SK-N-MC (cell line): ENCODE results near the gene GJC1.

Source experiments
- EZH2 ChIP-seq: fragments of 200-600 bp; sonication (generic); IDR thresholded peaks from one replicate; pipeline ENCODE4 v1.6.1; 2017; ENCODE audit warnings: antibody characterized with exemption
- POLR2AphosphoS5 ChIP-seq: IDR thresholded peaks from 2 replicates; pipeline ENCODE4 v1.6.1; 2012; ENCODE audit warnings: mild to moderate bottlenecking, low read depth, low read length, borderline replicate concordance

DNA sequence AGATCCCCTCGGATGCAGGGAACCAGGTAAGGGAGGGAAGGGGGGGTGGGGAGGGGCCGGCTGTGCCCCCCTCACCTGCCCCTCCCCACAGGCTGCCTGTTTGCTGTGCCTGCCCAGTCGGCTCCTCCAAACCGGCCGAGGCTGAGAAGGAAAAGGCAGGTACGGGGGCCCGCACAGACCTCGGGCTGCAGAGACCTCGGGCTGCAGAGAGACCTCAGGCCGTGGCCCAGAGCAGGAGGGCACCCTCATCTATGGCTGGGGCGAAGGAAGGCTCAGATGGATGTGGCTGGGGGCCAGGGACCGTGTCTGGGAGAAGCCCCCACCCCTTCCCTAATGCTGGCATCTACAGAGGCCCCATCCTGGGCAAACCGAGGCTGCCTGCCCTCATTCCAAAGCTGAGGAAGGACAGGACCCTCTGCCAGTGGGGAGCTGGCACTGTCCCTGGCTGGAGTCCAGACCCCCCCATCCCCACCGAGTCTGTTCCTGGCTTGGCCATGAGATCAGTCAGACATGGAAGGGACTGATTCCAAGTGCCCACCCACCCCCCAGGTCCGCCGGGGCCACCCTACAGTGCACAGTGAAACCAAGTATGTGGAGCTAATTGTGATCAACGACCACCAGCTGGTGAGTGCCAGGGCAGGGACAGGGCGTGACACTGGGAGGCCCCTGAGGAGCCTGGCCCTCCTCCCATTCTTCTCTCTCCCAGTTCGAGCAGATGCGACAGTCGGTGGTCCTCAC, 57.6 kb downstream of the GJC1 start:
- TF ChIP-seq POLR2AphosphoS5, result no peak
- TF ChIP-seq EZH2, result no peak
